Tibial nerve (tissue), 4 donors: Measurements from ENCODE around the gene ST3GAL3.

Experiments used
- CTCF ChIP-seq, 5 experiments: fragments of 200-600 bp in 3 of 5; fragments of 450-650 bp in 2 of 5; sonication (generic) in 3 of 5; IDR thresholded peaks; one replicate each; pipeline ENCODE4 v1.5.1; 2016 to 2019; ENCODE audit warnings: antibody characterized with exemption in 5 of 5, mild to moderate bottlenecking in 3 of 5, moderate library complexity in 2 of 5
- EP300 ChIP-seq, 2 donors: sonication (generic); formaldehyde crosslinking; IDR thresholded peaks; one replicate each; pipeline ENCODE4 v1.6.1; 2017; ENCODE audit warnings: antibody characterized with exemption in 2 of 2, mild to moderate bottlenecking in 1 of 2
- POLR2A ChIP-seq, 2 donors: fragments of 450-650 bp; IDR thresholded peaks; one replicate each; pipeline ENCODE4 v1.6.1; 2017; ENCODE audit warnings: antibody characterized with exemption in 2 of 2, mild to moderate bottlenecking in 2 of 2, moderate library complexity in 2 of 2

GRCh38 chr1:43873851-43874250 lies 166.5 kb downstream of the ST3GAL3 start:
- TF ChIP-seq CTCF (IDR thresholded peaks at IDR 0.05) (no peak), EP300 (IDR thresholded peaks at IDR 0.05) (no peak), POLR2A (IDR thresholded peaks at IDR 0.05) (no peak)
